Measurements from ENCODE around the gene SYTL4.

DNA sequence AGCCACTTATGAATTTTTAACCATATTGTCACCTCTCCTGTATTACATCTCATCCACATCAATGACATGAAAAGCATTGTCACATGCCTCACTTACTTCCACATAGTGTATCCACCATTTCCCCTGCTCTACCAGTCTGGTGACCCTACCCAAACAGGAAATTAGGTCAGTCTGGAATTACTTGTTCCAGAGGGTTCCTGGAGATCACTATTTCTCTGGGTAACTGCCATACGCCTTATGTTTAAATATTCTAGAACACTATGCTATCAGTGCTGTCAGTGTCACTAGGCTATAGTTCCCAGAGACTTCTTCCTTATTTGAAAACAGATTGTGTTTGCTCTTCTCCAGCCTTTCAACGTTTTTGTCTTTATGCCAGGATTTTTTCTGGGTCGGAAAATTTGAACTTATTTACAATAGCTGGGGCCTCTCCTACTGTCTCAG lies 73.0 kb downstream of the SYTL4 start:
- no peak for TF ChIP-seq POLR2AphosphoS5 (IDR thresholded peaks at IDR 0.05; ENCODE audit: low read depth)
- TF ChIP-seq, protein P1, sequence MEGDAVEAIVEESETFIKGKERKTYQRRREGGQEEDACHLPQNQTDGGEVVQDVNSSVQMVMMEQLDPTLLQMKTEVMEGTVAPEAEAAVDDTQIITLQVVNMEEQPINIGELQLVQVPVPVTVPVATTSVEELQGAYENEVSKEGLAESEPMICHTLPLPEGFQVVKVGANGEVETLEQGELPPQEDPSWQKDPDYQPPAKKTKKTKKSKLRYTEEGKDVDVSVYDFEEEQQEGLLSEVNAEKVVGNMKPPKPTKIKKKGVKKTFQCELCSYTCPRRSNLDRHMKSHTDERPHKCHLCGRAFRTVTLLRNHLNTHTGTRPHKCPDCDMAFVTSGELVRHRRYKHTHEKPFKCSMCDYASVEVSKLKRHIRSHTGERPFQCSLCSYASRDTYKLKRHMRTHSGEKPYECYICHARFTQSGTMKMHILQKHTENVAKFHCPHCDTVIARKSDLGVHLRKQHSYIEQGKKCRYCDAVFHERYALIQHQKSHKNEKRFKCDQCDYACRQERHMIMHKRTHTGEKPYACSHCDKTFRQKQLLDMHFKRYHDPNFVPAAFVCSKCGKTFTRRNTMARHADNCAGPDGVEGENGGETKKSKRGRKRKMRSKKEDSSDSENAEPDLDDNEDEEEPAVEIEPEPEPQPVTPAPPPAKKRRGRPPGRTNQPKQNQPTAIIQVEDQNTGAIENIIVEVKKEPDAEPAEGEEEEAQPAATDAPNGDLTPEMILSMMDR (conservative IDR thresholded peaks at IDR 0.05; ENCODE audit: low read depth in 2 of 2): no peak
- TF ChIP-seq JUNB (IDR thresholded peaks at IDR 0.05; ENCODE audit: unreplicated experiment): no peak
- TF ChIP-seq, protein P2, sequence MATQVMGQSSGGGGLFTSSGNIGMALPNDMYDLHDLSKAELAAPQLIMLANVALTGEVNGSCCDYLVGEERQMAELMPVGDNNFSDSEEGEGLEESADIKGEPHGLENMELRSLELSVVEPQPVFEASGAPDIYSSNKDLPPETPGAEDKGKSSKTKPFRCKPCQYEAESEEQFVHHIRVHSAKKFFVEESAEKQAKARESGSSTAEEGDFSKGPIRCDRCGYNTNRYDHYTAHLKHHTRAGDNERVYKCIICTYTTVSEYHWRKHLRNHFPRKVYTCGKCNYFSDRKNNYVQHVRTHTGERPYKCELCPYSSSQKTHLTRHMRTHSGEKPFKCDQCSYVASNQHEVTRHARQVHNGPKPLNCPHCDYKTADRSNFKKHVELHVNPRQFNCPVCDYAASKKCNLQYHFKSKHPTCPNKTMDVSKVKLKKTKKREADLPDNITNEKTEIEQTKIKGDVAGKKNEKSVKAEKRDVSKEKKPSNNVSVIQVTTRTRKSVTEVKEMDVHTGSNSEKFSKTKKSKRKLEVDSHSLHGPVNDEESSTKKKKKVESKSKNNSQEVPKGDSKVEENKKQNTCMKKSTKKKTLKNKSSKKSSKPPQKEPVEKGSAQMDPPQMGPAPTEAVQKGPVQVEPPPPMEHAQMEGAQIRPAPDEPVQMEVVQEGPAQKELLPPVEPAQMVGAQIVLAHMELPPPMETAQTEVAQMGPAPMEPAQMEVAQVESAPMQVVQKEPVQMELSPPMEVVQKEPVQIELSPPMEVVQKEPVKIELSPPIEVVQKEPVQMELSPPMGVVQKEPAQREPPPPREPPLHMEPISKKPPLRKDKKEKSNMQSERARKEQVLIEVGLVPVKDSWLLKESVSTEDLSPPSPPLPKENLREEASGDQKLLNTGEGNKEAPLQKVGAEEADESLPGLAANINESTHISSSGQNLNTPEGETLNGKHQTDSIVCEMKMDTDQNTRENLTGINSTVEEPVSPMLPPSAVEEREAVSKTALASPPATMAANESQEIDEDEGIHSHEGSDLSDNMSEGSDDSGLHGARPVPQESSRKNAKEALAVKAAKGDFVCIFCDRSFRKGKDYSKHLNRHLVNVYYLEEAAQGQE (IDR thresholded peaks at IDR 0.05; ENCODE audit: unreplicated experiment): no peak
- TF ChIP-seq EZH2 (IDR thresholded peaks at IDR 0.05; ENCODE audit: low read depth, unreplicated experiment): no peak
